Sigmoid colon (tissue), 7 donors: Measurements from ENCODE around the gene ATP5MC3. TPM values are rescaled to one million over a fixed set of nuclear protein-coding genes. Genes with fewer than 3 reads are reported as not detected.
"Not testable (repeated sequence)": the region's sequence is repeated elsewhere in the genome, so short reads cannot be mapped to it uniquely, and the experiment has no call there.

Experiments used
- DNase-seq: peaks from one replicate; pipeline ENCODE4 v3.0.0-alpha.2; 2019
- H3K27ac ChIP-seq, 4 donors: fragments of 200-600 bp; sonication (generic); one replicate each; pipeline ENCODE4 v1.5.1; 2016 to 2019; ENCODE audit warnings: mild to moderate bottlenecking in 1 of 4
- H3K27me3 ChIP-seq, 3 donors: fragments of 200-600 bp; sonication (generic); one replicate each; pipeline ENCODE4 v1.5.1; 2019; ENCODE audit warnings: mild to moderate bottlenecking in 1 of 3
- H3K36me3 ChIP-seq, 4 donors: fragments of 200-600 bp; sonication (generic); one replicate each; pipeline ENCODE4 v1.5.1; 2016 to 2019
- H3K4me1 ChIP-seq, 4 donors: fragments of 200-600 bp; sonication (generic); one replicate each; pipeline ENCODE4 v1.5.1; 2017 to 2019
- H3K4me3 ChIP-seq, 4 donors: fragments of 200-600 bp; sonication (generic); one replicate each; pipeline ENCODE4 v1.5.1; 2017 to 2019; ENCODE audit warnings: mild to moderate bottlenecking in 2 of 4, moderate library complexity in 1 of 4
- H3K9me3 ChIP-seq, 4 donors: fragments of 200-600 bp in 3 of 4; sonication (generic) in 3 of 4; one replicate each; pipeline versions ENCODE4 v1.5.1 to v1.6.1; 2013 to 2019
- CTCF ChIP-seq, 4 experiments: fragments of 450-650 bp in 3 of 4; fragments of 200-600 bp in 1 of 4; IDR thresholded peaks; one replicate each; pipeline ENCODE4 v1.5.1; 2016 to 2019; ENCODE audit warnings: antibody characterized with exemption in 4 of 4, mild to moderate bottlenecking in 3 of 4, moderate library complexity in 2 of 4
- EP300 ChIP-seq, 4 donors: sonication (generic); formaldehyde crosslinking; IDR thresholded peaks; one replicate each; pipeline ENCODE4 v1.6.1; 2017; ENCODE audit warnings: antibody characterized with exemption in 4 of 4
- POLR2A ChIP-seq, 2 donors: fragments of 450-650 bp; IDR thresholded peaks; one replicate each; pipeline ENCODE4 v1.6.1; 2016; ENCODE audit warnings: antibody characterized with exemption in 2 of 2, mild to moderate bottlenecking in 2 of 2, moderate library complexity in 2 of 2
- POLR2AphosphoS5 ChIP-seq, 4 donors: sonication (generic); formaldehyde crosslinking; IDR thresholded peaks; one replicate each; pipeline ENCODE4 v1.6.1; 2017; ENCODE audit warnings: antibody characterized with exemption in 4 of 4
- WGBS, 2 donors: extraction: QIAGEN DNeasy Blood & Tissue Kit; methylation state at CpG; one replicate each; pipeline ENCODE4 v1.1.7; 2013; 5-methylcytosine and 5-hydroxymethylcytosine counted together
- intact Hi-C: fragments of 100-400 bp; cut with DNase I; formaldehyde crosslinking; loops from one replicate; pipeline ENCODE4 v1.15.1; 2023
- polyA plus RNA-seq, 3 donors: library from polyadenylated mRNA; stranded (reverse); fragments of 200-250 nt; gene quantifications; one replicate each; pipeline ENCODE4 v1.2.3, GENCODE V29; 2013
- total RNA-seq, 4 donors: library from RNA; depleted of rRNA; stranded (reverse); fragments of >200 nt; gene quantifications; one replicate each; pipeline ENCODE4 v1.1.0, GENCODE V29; 2016
- donor health status: healthy with polysubstance abuse.
- donor health status: Bipolar disorder and iron deficiency.
- donor health status: healthy.

ATP5MC3 gene
- total RNA-seq (100 to 1,000 TPM in 3 of 4 donors, 10 to 100 TPM in 1; 97.5 to 233 (median 163) TPM), polyA plus RNA-seq (1,000 to 10,000 TPM in 1 of 3 donors, 100 to 1,000 TPM in 2; 613 to 1,261 (median 899) TPM)

- Histone ChIP-seq H3K9me3 (no peaks in the 10 kb centered on the region), H3K4me3 (peak within 1 kb of the TSS; percentile 85 to 87 (median 86)), H3K27me3 (no peaks in the 10 kb centered on the region), H3K36me3 (peaks cover 11 to 39% (median 20%) of the 10 kb centered on the region in 4 donors), H3K4me1 (peaks cover 0 to 31% (median 11%) of the 10 kb centered on the region in 4 donors), H3K27ac (peak within 1 kb of the TSS; percentile 86 to 98 (median 92))
- WGBS, 2 donors: 1% methylated on average over 53 of the region's 53 CpGs
- intact Hi-C loops: loop anchor here (1.0 to 10.0 kb wide), 3 partner anchors 13 to 1374 kb away; partner anchors contain the start of genes ATF2 and HOXD13
- TF ChIP-seq EP300 (IDR thresholded peaks at IDR 0.05) (no peak), CTCF (IDR thresholded peaks at IDR 0.05) (peak in 2 of 4 experiments; percentile 12 to 40), POLR2AphosphoS5 (IDR thresholded peaks at IDR 0.05) (peak; percentile 95 to 99 (median 98)), POLR2A (IDR thresholded peaks at IDR 0.05) (peak; percentile 90 to 95)
- peak; percentile 98 for DNase-seq
Observed at GRCh38 chr2:175181104-175181876, at the start of gene ATP5MC3. TSS of gene ATP5MC3 (minus strand) at chr2:175181710. CDS start at chr2:175181393, 317 bp downstream.

- H3K36me3 ChIP-seq, intact Hi-C loops, H3K27me3 ChIP-seq, H3K27ac ChIP-seq, H3K9me3 ChIP-seq, H3K4me3 ChIP-seq, H3K4me1 ChIP-seq, DNase-seq: not testable (repeated sequence)
- WGBS, 2 donors: 69 to 81% methylated on average over 4 of the region's 4 CpGs
Observed at GRCh38 chr2:175228601-175229000, 47.1 kb upstream of the ATP5MC3 start.

- H3K4me1 ChIP-seq: no peaks in the 10 kb centered on the region
- H3K27ac ChIP-seq: no peak overlapping the region
- intact Hi-C loops: no loop called here
- no peaks in the 10 kb centered on the region for H3K36me3 ChIP-seq
- no peaks in the 10 kb centered on the region for H3K9me3 ChIP-seq
- H3K27me3 ChIP-seq: no peaks in the 10 kb centered on the region
- no peak for TF ChIP-seq EP300 (IDR thresholded peaks at IDR 0.05)
- no peak for TF ChIP-seq CTCF (IDR thresholded peaks at IDR 0.05)
- no peak for TF ChIP-seq POLR2AphosphoS5 (IDR thresholded peaks at IDR 0.05)
- no peak overlapping the region for H3K4me3 ChIP-seq
- DNase-seq: no peak
Observed at GRCh38 chr2:175228179-175228578, 46.7 kb upstream of the ATP5MC3 start.

GRCh38 chr2:175227393-175227792 lies 45.9 kb upstream of the ATP5MC3 start:
- Histone ChIP-seq H3K9me3 (no peaks in the 10 kb centered on the region), H3K4me1 (no peaks in the 10 kb centered on the region), H3K27me3 (no peaks in the 10 kb centered on the region), H3K27ac (no peak overlapping the region), H3K36me3 (no peaks in the 10 kb centered on the region), H3K4me3 (no peak overlapping the region)
- 80 to 88% methylated on average over 1 of the region's 1 CpG for WGBS, 2 donors
- no peak for TF ChIP-seq POLR2A (IDR thresholded peaks at IDR 0.05)
- intact Hi-C loops: no loop called here
- no peak for DNase-seq

GRCh38 chr2:175220075-175220474 lies 38.6 kb upstream of the ATP5MC3 start:
- DNase-seq: no peak
- Histone ChIP-seq H3K4me3 (no peak overlapping the region), H3K27ac (no peak overlapping the region), H3K9me3 (no peaks in the 10 kb centered on the region), H3K4me1 (no peaks in the 10 kb centered on the region), H3K36me3 (no peaks in the 10 kb centered on the region), H3K27me3 (no peaks in the 10 kb centered on the region)
- TF ChIP-seq EP300 (IDR thresholded peaks at IDR 0.05) (no peak), POLR2AphosphoS5 (IDR thresholded peaks at IDR 0.05) (no peak), POLR2A (IDR thresholded peaks at IDR 0.05) (no peak)
- intact Hi-C loops: no loop called here
- 64 to 82% methylated on average over 4 of the region's 4 CpGs for WGBS, 2 donors

- H3K4me3 ChIP-seq: no peak overlapping the region
- intact Hi-C loops: no loop called here
- H3K27me3 ChIP-seq: no peaks in the 10 kb centered on the region
- no peaks in the 10 kb centered on the region for H3K4me1 ChIP-seq
- no peaks in the 10 kb centered on the region for H3K36me3 ChIP-seq
- TF ChIP-seq EP300 (IDR thresholded peaks at IDR 0.05) (no peak), POLR2AphosphoS5 (IDR thresholded peaks at IDR 0.05) (no peak), CTCF (IDR thresholded peaks at IDR 0.05) (no peak), POLR2A (IDR thresholded peaks at IDR 0.05) (no peak)
- DNase-seq: no peak
- H3K9me3 ChIP-seq: no peaks in the 10 kb centered on the region
- no peak overlapping the region for H3K27ac ChIP-seq
Observed at GRCh38 chr2:175218551-175218950, 37.0 kb upstream of the ATP5MC3 start.
